ENCODE measurements around the gene B4GALT1. TPM values are rescaled to one million over a fixed set of nuclear protein-coding genes. Genes with fewer than 3 reads are reported as not detected.

Gene B4GALT1
- total RNA-seq, 2 donors from 2014 or later, result 31.3 to 42.3 TPM

- 76 to 90% methylated on average over 2 of the region's 2 CpGs for WGBS, 2 donors
- H3K4me3 ChIP-seq, result no peak overlapping the region
- no peaks in the 10 kb centered on the region for H3K36me3 ChIP-seq (replicated peaks in 1 of 2; ENCODE audit: insufficient read depth in 1 of 2, low read depth in 2 of 2)
- ATAC-seq (no peak), DNase-seq (no peak)
- intact Hi-C loops (cut with DNase I), result no loop called here
- H3K27me3 ChIP-seq, result no peaks in the 10 kb centered on the region
- H3K27ac ChIP-seq, result no peak overlapping the region
- peaks cover 47% of the 10 kb centered on the region for H3K4me1 ChIP-seq
- TF ChIP-seq POLR2A (IDR thresholded peaks at IDR 0.05), result no peak
- TF ChIP-seq, protein P1, sequence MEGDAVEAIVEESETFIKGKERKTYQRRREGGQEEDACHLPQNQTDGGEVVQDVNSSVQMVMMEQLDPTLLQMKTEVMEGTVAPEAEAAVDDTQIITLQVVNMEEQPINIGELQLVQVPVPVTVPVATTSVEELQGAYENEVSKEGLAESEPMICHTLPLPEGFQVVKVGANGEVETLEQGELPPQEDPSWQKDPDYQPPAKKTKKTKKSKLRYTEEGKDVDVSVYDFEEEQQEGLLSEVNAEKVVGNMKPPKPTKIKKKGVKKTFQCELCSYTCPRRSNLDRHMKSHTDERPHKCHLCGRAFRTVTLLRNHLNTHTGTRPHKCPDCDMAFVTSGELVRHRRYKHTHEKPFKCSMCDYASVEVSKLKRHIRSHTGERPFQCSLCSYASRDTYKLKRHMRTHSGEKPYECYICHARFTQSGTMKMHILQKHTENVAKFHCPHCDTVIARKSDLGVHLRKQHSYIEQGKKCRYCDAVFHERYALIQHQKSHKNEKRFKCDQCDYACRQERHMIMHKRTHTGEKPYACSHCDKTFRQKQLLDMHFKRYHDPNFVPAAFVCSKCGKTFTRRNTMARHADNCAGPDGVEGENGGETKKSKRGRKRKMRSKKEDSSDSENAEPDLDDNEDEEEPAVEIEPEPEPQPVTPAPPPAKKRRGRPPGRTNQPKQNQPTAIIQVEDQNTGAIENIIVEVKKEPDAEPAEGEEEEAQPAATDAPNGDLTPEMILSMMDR (IDR thresholded peaks at IDR 0.05), result no peak
- no peaks in the 10 kb centered on the region for H3K9me3 ChIP-seq
These were observed 23.9 kb downstream of the B4GALT1 start for GRCh38 chr9:33143241-33143661.

GRCh38 chr9:33142535-33142934, 24.6 kb downstream of the B4GALT1 start:
- 84 to 91% methylated on average over 5 of the region's 5 CpGs for WGBS, 2 donors
- TF ChIP-seq, protein P1 (IDR thresholded peaks at IDR 0.05), result no peak
- no peak for TF ChIP-seq POLR2A (IDR thresholded peaks at IDR 0.05)
- Histone ChIP-seq H3K4me1 (peaks cover 43% of the 10 kb centered on the region), H3K4me3 (no peak overlapping the region), H3K9me3 (no peaks in the 10 kb centered on the region), H3K27ac (no peak overlapping the region), H3K36me3 (replicated peaks in 1 of 2; ENCODE audit: insufficient read depth in 1 of 2, low read depth in 2 of 2) (no peaks in the 10 kb centered on the region), H3K27me3 (no peaks in the 10 kb centered on the region)
- ATAC-seq (no peak), DNase-seq (no peak)
- intact Hi-C loops (cut with DNase I), result no loop called here

- Histone ChIP-seq H3K27ac (peak overlapping the region in 2 of 4 donors; percentile 62 to 74), H3K4me1 (peaks cover 50% of the 10 kb centered on the region), H3K27me3 (no peaks in the 10 kb centered on the region), H3K36me3 (replicated peaks in 1 of 2; ENCODE audit: insufficient read depth in 1 of 2, low read depth in 2 of 2) (no peaks in the 10 kb centered on the region), H3K4me3 (no peak overlapping the region), H3K9me3 (no peaks in the 10 kb centered on the region)
- TF ChIP-seq, protein P1 (IDR thresholded peaks at IDR 0.05), result no peak
- TF ChIP-seq POLR2A (IDR thresholded peaks at IDR 0.05), result no peak
- ATAC-seq (no peak), DNase-seq (no peak)
- 79 to 83% methylated on average over 9 of the region's 9 CpGs for WGBS, 2 donors
- intact Hi-C loops (cut with DNase I), result no loop called here
These were observed 26.5 kb downstream of the B4GALT1 start for GRCh38 chr9:33140401-33141360.

DNA sequence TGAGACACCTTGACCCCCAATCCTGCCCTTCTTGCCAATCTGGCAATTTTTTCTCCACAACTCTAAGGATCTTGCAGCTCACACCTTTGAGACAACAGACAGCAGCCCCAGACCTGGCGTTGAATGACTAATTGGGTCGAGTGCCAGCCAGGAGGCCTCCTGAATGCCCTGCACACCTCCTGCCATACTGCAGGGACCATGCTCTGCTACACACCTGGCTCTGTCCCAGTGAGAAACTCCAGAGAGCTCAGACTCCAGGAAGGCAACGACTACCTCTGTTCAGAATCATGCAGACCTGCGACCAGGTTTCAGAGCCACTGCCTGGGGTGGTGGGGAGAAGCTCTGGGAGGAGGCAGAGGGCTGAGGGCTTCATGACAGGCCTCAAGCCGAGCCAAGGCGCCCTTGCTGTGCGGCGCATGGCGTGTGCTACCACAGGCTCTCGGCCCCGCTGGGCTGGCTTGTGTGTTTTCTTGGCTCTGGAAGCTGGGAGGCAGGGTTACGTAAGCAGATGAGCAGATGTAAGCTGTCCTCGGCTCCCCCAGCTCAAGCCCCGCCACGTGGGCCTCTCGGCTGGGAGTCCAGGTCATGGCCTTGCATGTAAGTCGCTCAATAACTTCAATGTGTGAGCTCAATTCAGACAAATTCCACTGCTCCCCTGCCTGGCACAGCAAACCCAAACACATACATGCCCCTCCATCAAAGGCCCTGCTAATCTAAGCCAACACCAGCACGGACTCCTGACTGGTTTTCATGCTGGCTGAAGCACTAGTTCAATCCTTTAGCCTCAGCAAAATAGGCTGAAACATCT, 27.5 kb downstream of the B4GALT1 start:
- no peaks in the 10 kb centered on the region for H3K36me3 ChIP-seq (replicated peaks in 1 of 2; ENCODE audit: insufficient read depth in 1 of 2, low read depth in 2 of 2)
- peak; percentile 31 to 44 (median 42) for DNase-seq
- H3K27me3 ChIP-seq, result no peaks in the 10 kb centered on the region
- WGBS, 2 donors, result 58 to 62% methylated on average over 17 of the region's 18 CpGs
- ATAC-seq, result peak; percentile 67
- peaks cover 56% of the 10 kb centered on the region for H3K4me1 ChIP-seq
- intact Hi-C loops (cut with DNase I), result no loop called here
- peak overlapping the region in 3 of 4 donors; percentile 34 to 74 (median 62) for H3K27ac ChIP-seq
- TF ChIP-seq POLR2A (IDR thresholded peaks at IDR 0.05), result no peak
- TF ChIP-seq, protein P1 (IDR thresholded peaks at IDR 0.05), result no peak
- H3K4me3 ChIP-seq, result no peak overlapping the region
- no peaks in the 10 kb centered on the region for H3K9me3 ChIP-seq

Data from body of pancreas (tissue), 4 donors.